Tibial nerve (tissue), 4 donors: Measurements from ENCODE around the gene MCOLN1. TPM values are rescaled to one million over a fixed set of nuclear protein-coding genes. Genes with fewer than 3 reads are reported as not detected.

ENCODE experiments used
- DNase-seq, 2 donors: peaks; one replicate each; pipeline ENCODE4 v3.0.0-alpha.2; 2019; ENCODE audit warnings: low spot score in 2 of 2
- H3K27ac ChIP-seq, 4 donors: fragments of 200-600 bp; sonication (generic) in 3 of 4; one replicate each; pipeline ENCODE4 v1.5.1; 2017 to 2019; ENCODE audit warnings: mild to moderate bottlenecking in 1 of 4
- H3K27me3 ChIP-seq, 2 donors: fragments of 200-600 bp; sonication (generic) in 1 of 2; one replicate each; pipeline versions ENCODE4 v1.5.1 to v1.6.0; 2017 to 2019
- H3K36me3 ChIP-seq, 3 donors: fragments of 200-600 bp; sonication (generic); one replicate each; pipeline ENCODE4 v1.5.1; 2018 to 2019
- H3K4me1 ChIP-seq, 4 donors: fragments of 200-600 bp; sonication (generic) in 3 of 4; one replicate each; pipeline ENCODE4 v1.5.1; 2017 to 2019
- H3K4me3 ChIP-seq, 4 donors: fragments of 200-600 bp; sonication (generic) in 3 of 4; one replicate each; pipeline ENCODE4 v1.5.1; 2017 to 2019; ENCODE audit warnings: mild to moderate bottlenecking in 1 of 4, moderate library complexity in 1 of 4
- H3K9me3 ChIP-seq, 4 donors: fragments of 200-600 bp; sonication (generic) in 3 of 4; one replicate each; pipeline ENCODE4 v1.5.1; 2017 to 2019
- CTCF ChIP-seq, 5 experiments: fragments of 200-600 bp in 3 of 5; fragments of 450-650 bp in 2 of 5; sonication (generic) in 3 of 5; IDR thresholded peaks; one replicate each; pipeline ENCODE4 v1.5.1; 2016 to 2019; ENCODE audit warnings: antibody characterized with exemption in 5 of 5, mild to moderate bottlenecking in 3 of 5, moderate library complexity in 2 of 5
- EP300 ChIP-seq, 2 donors: sonication (generic); formaldehyde crosslinking; IDR thresholded peaks; one replicate each; pipeline ENCODE4 v1.6.1; 2017; ENCODE audit warnings: antibody characterized with exemption in 2 of 2, mild to moderate bottlenecking in 1 of 2
- POLR2A ChIP-seq, 2 donors: fragments of 450-650 bp; IDR thresholded peaks; one replicate each; pipeline ENCODE4 v1.6.1; 2017; ENCODE audit warnings: antibody characterized with exemption in 2 of 2, mild to moderate bottlenecking in 2 of 2, moderate library complexity in 2 of 2
- WGBS, 2 donors: methylation state at CpG; one replicate each; pipeline ENCODE4 v1.1.5; 2018; 5-methylcytosine and 5-hydroxymethylcytosine counted together
- total RNA-seq, 4 donors: library from RNA; depleted of rRNA; stranded (reverse); fragments of >200 nt; gene quantifications; one replicate each; pipeline ENCODE4 v1.1.0, GENCODE V29; 2016

MCOLN1 gene
- total RNA-seq, 4 donors from 2014 or later, result 21.3 to 52.2 (median 31.3) TPM

DNA sequence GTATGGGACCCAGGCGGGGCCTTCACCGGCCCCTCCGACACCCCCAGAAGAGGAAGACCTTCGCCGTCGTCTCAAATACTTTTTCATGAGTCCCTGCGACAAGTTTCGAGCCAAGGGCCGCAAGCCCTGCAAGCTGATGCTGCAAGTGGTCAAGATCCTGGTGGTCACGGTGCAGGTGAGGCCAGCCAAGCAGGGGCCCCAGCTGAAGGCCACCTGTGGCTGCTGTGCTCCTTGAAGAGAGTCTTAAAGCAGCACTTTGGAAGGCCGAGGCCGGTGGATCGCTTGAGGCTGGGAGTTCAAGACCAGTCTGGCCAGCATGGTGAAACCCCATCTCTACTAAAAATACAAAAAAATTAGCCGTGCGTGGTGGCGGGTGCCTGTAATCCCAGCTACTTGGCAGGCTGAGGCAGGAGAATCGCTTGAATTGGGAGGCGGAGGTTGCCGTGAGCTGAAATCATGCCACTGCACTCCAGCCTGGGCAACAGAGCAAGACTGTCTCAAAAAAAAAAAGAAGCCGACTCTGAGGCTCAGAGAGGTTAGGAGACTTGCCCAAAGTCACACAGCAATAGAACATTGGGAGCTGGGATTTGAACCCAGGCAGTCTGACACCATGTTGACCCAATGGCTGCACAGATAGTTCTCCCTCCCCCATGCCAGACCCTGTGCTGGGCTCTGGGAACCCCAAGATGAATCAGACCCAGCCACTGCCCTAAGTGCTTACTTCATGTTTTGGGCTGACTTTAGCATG lies 2.7 kb downstream of the MCOLN1 start:
- peaks cover 0 to 27% (median 18%) of the 10 kb centered on the region in 4 donors for H3K4me1 ChIP-seq
- no peak overlapping the region for H3K4me3 ChIP-seq
- H3K9me3 ChIP-seq, result no peaks in the 10 kb centered on the region
- TF ChIP-seq POLR2A (IDR thresholded peaks at IDR 0.05) (no peak), EP300 (IDR thresholded peaks at IDR 0.05) (no peak), CTCF (IDR thresholded peaks at IDR 0.05) (no peak)
- peaks cover 0 to 72% (median 0%) of the 10 kb centered on the region in 3 donors for H3K36me3 ChIP-seq
- no peak overlapping the region for H3K27ac ChIP-seq
- no peaks in the 10 kb centered on the region for H3K27me3 ChIP-seq
- 94% methylated on average over 20 of the region's 20 CpGs for WGBS, 2 donors
- no peak for DNase-seq

- Histone ChIP-seq H3K27me3 (no peaks in the 10 kb centered on the region), H3K4me3 (no peak overlapping the region), H3K4me1 (peaks cover 0 to 27% (median 18%) of the 10 kb centered on the region in 4 donors), H3K36me3 (peaks cover 0 to 72% (median 0%) of the 10 kb centered on the region in 3 donors), H3K9me3 (no peaks in the 10 kb centered on the region), H3K27ac (no peak overlapping the region)
- TF ChIP-seq CTCF (IDR thresholded peaks at IDR 0.05) (no peak), EP300 (IDR thresholded peaks at IDR 0.05) (no peak), POLR2A (IDR thresholded peaks at IDR 0.05) (no peak)
- DNase-seq, result no peak
- WGBS, 2 donors, result 86 to 89% methylated on average over 30 of the region's 31 CpGs
Observed at GRCh38 chr19:7526059-7526929, 3.9 kb downstream of the MCOLN1 start.

DNA sequence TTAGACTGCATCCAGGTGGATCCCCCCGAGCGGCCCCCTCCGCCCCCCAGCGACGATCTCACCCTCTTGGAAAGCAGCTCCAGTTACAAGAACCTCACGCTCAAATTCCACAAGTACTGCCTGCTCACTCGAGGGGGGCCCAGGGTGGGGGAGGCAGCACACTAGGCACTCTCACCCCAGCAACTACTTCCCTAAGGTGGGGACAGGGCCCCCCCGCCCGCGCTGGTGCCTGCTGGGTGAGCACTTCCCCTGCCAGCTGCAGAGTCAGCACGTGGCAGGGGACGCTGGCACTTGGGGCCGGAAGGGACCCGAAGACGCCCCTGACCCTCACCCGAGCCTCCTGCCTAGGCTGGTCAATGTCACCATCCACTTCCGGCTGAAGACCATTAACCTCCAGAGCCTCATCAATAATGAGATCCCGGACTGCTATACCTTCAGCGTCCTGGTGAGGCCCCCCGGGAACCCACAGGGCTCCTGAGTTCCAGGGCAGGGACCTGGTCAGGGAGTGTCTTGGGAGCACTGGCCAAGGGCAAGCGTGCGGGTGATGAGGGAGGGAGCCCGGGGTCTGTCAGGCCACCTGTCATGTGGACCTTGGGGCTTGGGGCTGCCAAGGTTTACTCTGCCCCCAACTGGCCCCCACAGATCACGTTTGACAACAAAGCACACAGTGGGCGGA lies 5.2 kb downstream of the MCOLN1 start:
- no peak for TF ChIP-seq EP300 (IDR thresholded peaks at IDR 0.05)
- no peak for TF ChIP-seq CTCF (IDR thresholded peaks at IDR 0.05)
- no peak for TF ChIP-seq POLR2A (IDR thresholded peaks at IDR 0.05)
- WGBS, 2 donors, result 76 to 83% methylated on average over 22 of the region's 25 CpGs
- Histone ChIP-seq H3K9me3 (no peaks in the 10 kb centered on the region), H3K27ac (peak overlapping the region in 1 of 4 donors; percentile 16), H3K4me3 (no peak overlapping the region), H3K27me3 (no peaks in the 10 kb centered on the region), H3K4me1 (peaks cover 0 to 17% (median 9%) of the 10 kb centered on the region in 4 donors), H3K36me3 (peaks cover 0 to 86% (median 0%) of the 10 kb centered on the region in 3 donors)
- DNase-seq, result no peak

DNA sequence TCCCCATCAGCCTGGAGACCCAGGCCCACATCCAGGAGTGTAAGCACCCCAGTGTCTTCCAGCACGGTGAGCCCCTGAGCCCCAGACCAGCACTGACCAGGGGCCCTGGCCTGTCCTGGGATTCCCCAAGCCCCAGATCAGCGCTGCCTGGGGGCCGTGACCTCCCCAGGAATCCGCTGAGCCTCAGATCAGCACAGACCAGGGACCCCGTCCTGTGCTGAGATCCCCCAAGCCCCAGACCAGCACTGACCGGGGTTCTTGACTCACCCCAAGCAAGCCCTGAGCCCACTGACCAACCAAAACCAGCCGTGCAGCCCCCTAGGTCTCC lies 5.7 kb downstream of the MCOLN1 start:
- WGBS, 2 donors, result 86 to 93% methylated on average over 2 to 6 of the region's 7 CpGs

More for the DNA sequence above, 5.7 kb downstream of the MCOLN1 start:
- Histone ChIP-seq H3K9me3 (no peaks in the 10 kb centered on the region), H3K4me1 (peaks cover 0 to 14% (median 6%) of the 10 kb centered on the region in 4 donors), H3K27ac (no peak overlapping the region), H3K4me3 (no peak overlapping the region), H3K27me3 (no peaks in the 10 kb centered on the region), H3K36me3 (peaks cover 0 to 86% (median 0%) of the 10 kb centered on the region in 3 donors)
- no peak for TF ChIP-seq CTCF (IDR thresholded peaks at IDR 0.05)
- DNase-seq, result no peak
